Measurements from ENCODE around the gene TRIM17. TPM values are rescaled to one million over a fixed set of nuclear protein-coding genes. Genes with fewer than 3 reads are reported as not detected.

TRIM17 gene
- total RNA-seq, 2 experiments from 2014 or later: 0.13 TPM; not detected in 1

GRCh38 chr1:228400237-228400651, 16.4 kb downstream of the TRIM17 start:
- Histone ChIP-seq H3K4me2 (ENCODE audit: low read length) (no peak overlapping the region), H3K27ac (ENCODE audit: low read depth, low read length, poor library complexity, severe bottlenecking) (no peak overlapping the region), H4K20me1 (ENCODE audit: insufficient read depth, low read length) (peaks cover 12% of the 10 kb centered on the region), H3K4me1 (ENCODE audit: insufficient read depth, low read length, poor library complexity, severe bottlenecking) (peaks cover 12% of the 10 kb centered on the region), H3K36me3 (ENCODE audit: insufficient read depth, low read length) (peaks cover 95% of the 10 kb centered on the region), H2AFZ (ENCODE audit: low read length) (no peak overlapping the region), H3K4me3 (ENCODE audit: low read depth, low read length, poor library complexity, severe bottlenecking) (no peak overlapping the region), H3K9me3 (ENCODE audit: low read length) (no peaks in the 10 kb centered on the region), H3K9me2 (ENCODE audit: insufficient read depth, low read length) (no peaks in the 10 kb centered on the region), H3K79me2 (ENCODE audit: insufficient read depth, low read depth, low read length) (peaks cover 20% of the 10 kb centered on the region)
- intact Hi-C loops (cut with micrococcal nuclease; ENCODE audit: unreplicated experiment): loop anchor here (10.0 kb wide), 1 partner anchor 265 kb away; no protein-coding TSS in a partner anchor
- ChIA-PET CTCF (ENCODE audit: unreplicated experiment) (no interaction called here), POLR2A (interaction anchor here (0.6 kb wide), 2 partner anchors 65 to 94 kb away, joined by 3 to 6 read pairs; no protein-coding TSS in a partner anchor)
- no TSS peak for BruUV-seq (replicated peaks)
- no peak for TF ChIP-seq EZH2phosphoT487 (IDR thresholded peaks at IDR 0.05; ENCODE audit: borderline replicate concordance, low read depth, low read length)
- TF ChIP-seq CTCF (conservative IDR thresholded peaks at IDR 0.05; ENCODE audit: low read length): no peak
- DNase-seq (ENCODE audit: low spot score): no peak

GRCh38 chr1:228399531-228400236, 17.0 kb downstream of the TRIM17 start:
- Histone ChIP-seq H4K20me1 (ENCODE audit: insufficient read depth, low read length) (peaks cover 8% of the 10 kb centered on the region), H3K4me2 (ENCODE audit: low read length) (no peak overlapping the region), H3K36me3 (ENCODE audit: insufficient read depth, low read length) (peaks cover 95% of the 10 kb centered on the region), H3K9me3 (ENCODE audit: low read length) (no peaks in the 10 kb centered on the region), H3K27ac (ENCODE audit: low read depth, low read length, poor library complexity, severe bottlenecking) (no peak overlapping the region), H3K9me2 (ENCODE audit: insufficient read depth, low read length) (no peaks in the 10 kb centered on the region), H3K79me2 (ENCODE audit: insufficient read depth, low read depth, low read length) (peaks cover 14% of the 10 kb centered on the region), H3K4me1 (ENCODE audit: insufficient read depth, low read length, poor library complexity, severe bottlenecking) (peaks cover 9% of the 10 kb centered on the region), H3K4me3 (ENCODE audit: low read depth, low read length, poor library complexity, severe bottlenecking) (no peak overlapping the region), H2AFZ (ENCODE audit: low read length) (no peak overlapping the region)
- DNase-seq (ENCODE audit: low spot score): no peak
- ChIA-PET POLR2A (interaction anchor here (0.6 kb wide), 3 partner anchors 50 to 93 kb away, joined by 3 to 6 read pairs (median 3); no protein-coding TSS in a partner anchor), CTCF (ENCODE audit: unreplicated experiment) (no interaction called here)
- TF ChIP-seq EZH2phosphoT487 (IDR thresholded peaks at IDR 0.05; ENCODE audit: borderline replicate concordance, low read depth, low read length): no peak
- TF ChIP-seq CTCF (conservative IDR thresholded peaks at IDR 0.05; ENCODE audit: low read length): no peak
- intact Hi-C loops (cut with micrococcal nuclease; ENCODE audit: unreplicated experiment): loop anchor here (10.0 kb wide), 1 partner anchor 265 kb away; no protein-coding TSS in a partner anchor
- BruUV-seq (replicated peaks): no TSS peak
